Measurements from ENCODE around the gene ADCY1.

Gene ADCY1

GRCh38 chr7:45704683-45705016 is 130.5 kb downstream of the ADCY1 start:
- Histone ChIP-seq H3K4me2 (ENCODE audit: low read depth, low read length) (no peak overlapping the region), H3K9ac (ENCODE audit: low read length) (no peak overlapping the region), H3K27me3 (replicated peaks; ENCODE audit: insufficient read depth, low read length) (no peaks in the 10 kb centered on the region), H3K4me1 (ENCODE audit: low read length) (no peaks in the 10 kb centered on the region), H2AFZ (ENCODE audit: low read length) (no peak overlapping the region), H3K4me3 (ENCODE audit: low read length) (no peak overlapping the region), H4K20me1 (ENCODE audit: insufficient read depth, low read length) (no peaks in the 10 kb centered on the region), H3F3A (ENCODE audit: insufficient read depth, low read length) (no peaks in the 10 kb centered on the region), H3K27ac (ENCODE audit: low read length) (no peak overlapping the region), H3K79me2 (ENCODE audit: low read length) (no peaks in the 10 kb centered on the region), H3K9me3 (replicated peaks; ENCODE audit: insufficient read depth, low read length) (no peaks in the 10 kb centered on the region), H3K9me2 (replicated peaks; ENCODE audit: insufficient read depth, low read length) (no peaks in the 10 kb centered on the region), H3K36me3 (replicated peaks; ENCODE audit: insufficient read depth, low read length) (no peaks in the 10 kb centered on the region)
- DNase-seq: no peak
- no peak for TF ChIP-seq EZH2 (optimal IDR thresholded peaks at IDR 0.05; ENCODE audit: low read depth, low read length)
- no peak for TF ChIP-seq EZH2phosphoT487 (IDR thresholded peaks at IDR 0.05; ENCODE audit: low read length)
- TF ChIP-seq CTCF (IDR thresholded peaks at IDR 0.05; ENCODE audit: low read length): no peak

- DNase-seq: no peak
- H3K27me3 ChIP-seq (replicated peaks; ENCODE audit: insufficient read depth, low read length): no peaks in the 10 kb centered on the region
- H3F3A ChIP-seq (ENCODE audit: insufficient read depth, low read length): no peaks in the 10 kb centered on the region
- H3K79me2 ChIP-seq (ENCODE audit: low read length): no peaks in the 10 kb centered on the region
- H3K4me3 ChIP-seq (ENCODE audit: low read length): no peak overlapping the region
- TF ChIP-seq CTCF (IDR thresholded peaks at IDR 0.05; ENCODE audit: low read length) (no peak), EZH2 (optimal IDR thresholded peaks at IDR 0.05; ENCODE audit: low read depth, low read length) (no peak), EZH2phosphoT487 (IDR thresholded peaks at IDR 0.05; ENCODE audit: low read length) (no peak)
- H4K20me1 ChIP-seq (ENCODE audit: insufficient read depth, low read length): no peaks in the 10 kb centered on the region
- H2AFZ ChIP-seq (ENCODE audit: low read length): no peak overlapping the region
- no peaks in the 10 kb centered on the region for H3K9me2 ChIP-seq (replicated peaks; ENCODE audit: insufficient read depth, low read length)
- no peak overlapping the region for H3K27ac ChIP-seq (ENCODE audit: low read length)
- no peaks in the 10 kb centered on the region for H3K4me1 ChIP-seq (ENCODE audit: low read length)
- H3K9ac ChIP-seq (ENCODE audit: low read length): no peak overlapping the region
- H3K4me2 ChIP-seq (ENCODE audit: low read depth, low read length): no peak overlapping the region
- H3K36me3 ChIP-seq (replicated peaks; ENCODE audit: insufficient read depth, low read length): no peaks in the 10 kb centered on the region
- H3K9me3 ChIP-seq (replicated peaks; ENCODE audit: insufficient read depth, low read length): no peaks in the 10 kb centered on the region
Measured at GRCh38 chr7:45708046-45708950, 134.1 kb downstream of the ADCY1 start.

GRCh38 chr7:45709168-45710042 is 135.2 kb downstream of the ADCY1 start:
- Histone ChIP-seq H3K36me3 (replicated peaks; ENCODE audit: insufficient read depth, low read length) (no peaks in the 10 kb centered on the region), H3K4me3 (ENCODE audit: low read length) (no peak overlapping the region), H3F3A (ENCODE audit: insufficient read depth, low read length) (no peaks in the 10 kb centered on the region), H4K20me1 (ENCODE audit: insufficient read depth, low read length) (no peaks in the 10 kb centered on the region), H2AFZ (ENCODE audit: low read length) (no peak overlapping the region), H3K4me1 (ENCODE audit: low read length) (no peaks in the 10 kb centered on the region), H3K27me3 (replicated peaks; ENCODE audit: insufficient read depth, low read length) (no peaks in the 10 kb centered on the region), H3K27ac (ENCODE audit: low read length) (no peak overlapping the region), H3K9me2 (replicated peaks; ENCODE audit: insufficient read depth, low read length) (no peaks in the 10 kb centered on the region), H3K79me2 (ENCODE audit: low read length) (no peaks in the 10 kb centered on the region), H3K9me3 (replicated peaks; ENCODE audit: insufficient read depth, low read length) (no peaks in the 10 kb centered on the region), H3K9ac (ENCODE audit: low read length) (no peak overlapping the region), H3K4me2 (ENCODE audit: low read depth, low read length) (no peak overlapping the region)
- DNase-seq: no peak
- TF ChIP-seq CTCF (IDR thresholded peaks at IDR 0.05; ENCODE audit: low read length) (no peak), EZH2phosphoT487 (IDR thresholded peaks at IDR 0.05; ENCODE audit: low read length) (no peak)
